Jurkat, Clone E6-1 (cell line): ENCODE data around the gene PDGFRB.
A peak's percentile ranks its signal among the peaks of the same experiment; 100 is the strongest.

Experiments used
- DNase-seq: peaks from one replicate; pipeline ENCODE4 v3.0.0-alpha.2; 2011; ENCODE audit warnings: low read depth, low spot score
- H3K4me3 ChIP-seq: 2 replicates; pipeline ENCODE4 v1.5.1; 2011; ENCODE audit warnings: mild to moderate bottlenecking, low read length, control low read depth, moderate library complexity

The PDGFRB gene

DNA sequence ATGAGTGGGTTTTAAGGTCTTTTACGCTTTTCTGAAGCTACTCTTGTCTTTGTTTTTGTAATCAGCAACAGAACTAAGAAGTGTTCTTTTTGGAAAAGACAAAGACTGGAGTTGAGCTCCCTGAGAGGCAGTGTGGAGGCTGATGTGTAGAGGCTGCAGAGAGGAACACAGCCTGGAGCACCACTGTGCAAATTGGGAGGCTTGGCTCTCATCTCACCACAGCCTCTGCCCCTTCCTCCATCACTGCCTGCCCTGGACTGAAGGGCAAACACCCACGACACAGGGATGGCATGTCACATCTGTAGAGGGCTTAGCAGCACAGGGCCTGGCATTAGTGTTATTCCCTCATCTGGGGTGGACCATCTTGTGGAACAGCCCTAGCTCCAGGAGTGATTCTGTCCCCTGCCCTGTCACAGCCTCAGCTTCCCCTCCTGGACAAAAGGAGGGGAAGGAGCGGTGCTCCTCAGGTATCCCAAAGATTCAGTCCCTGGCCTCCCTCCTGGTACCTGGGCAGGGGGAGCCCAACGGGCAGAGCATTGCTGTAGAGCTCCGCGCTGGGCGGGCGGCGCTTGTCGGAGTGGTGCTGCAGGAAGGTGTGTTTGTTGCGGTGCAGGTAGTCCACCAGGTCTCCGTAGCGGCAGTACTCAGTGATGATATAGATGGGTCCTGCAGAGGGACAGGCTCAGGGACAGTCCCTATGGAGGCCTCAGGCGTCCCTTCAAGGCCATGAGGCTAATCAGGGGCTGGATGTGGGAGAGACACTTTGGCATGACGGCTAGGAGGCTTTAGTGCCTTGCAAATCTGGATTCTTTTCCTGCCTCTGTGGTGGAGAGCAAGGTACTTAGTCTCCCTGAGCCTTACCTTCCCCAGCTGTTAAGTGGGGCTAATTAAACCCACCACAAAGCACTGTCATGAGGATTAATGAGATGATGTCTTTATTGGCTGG is 32.8 kb downstream of the PDGFRB start:
- no peak overlapping the region for H3K4me3 ChIP-seq
- DNase-seq, result no peak

DNA sequence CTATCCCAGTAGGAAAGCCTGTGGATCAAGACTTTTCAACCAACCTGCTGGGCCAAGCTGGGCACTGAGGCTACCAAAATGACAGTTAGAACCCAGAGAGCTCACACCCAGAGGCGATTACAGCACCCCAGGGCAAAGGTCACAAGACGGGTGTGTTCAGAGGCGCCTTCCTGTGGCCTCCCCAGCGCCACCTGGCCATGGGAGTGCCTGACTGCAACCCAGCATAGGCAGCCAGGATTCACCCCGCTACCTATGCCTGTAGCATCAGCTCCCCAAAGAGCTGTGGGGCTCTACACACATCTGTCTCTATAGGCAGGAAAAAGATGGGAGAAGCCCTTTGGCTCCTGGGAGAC is 33.5 kb downstream of the PDGFRB start:
- DNase-seq, result peak; percentile 12
- no peak overlapping the region for H3K4me3 ChIP-seq

DNA sequence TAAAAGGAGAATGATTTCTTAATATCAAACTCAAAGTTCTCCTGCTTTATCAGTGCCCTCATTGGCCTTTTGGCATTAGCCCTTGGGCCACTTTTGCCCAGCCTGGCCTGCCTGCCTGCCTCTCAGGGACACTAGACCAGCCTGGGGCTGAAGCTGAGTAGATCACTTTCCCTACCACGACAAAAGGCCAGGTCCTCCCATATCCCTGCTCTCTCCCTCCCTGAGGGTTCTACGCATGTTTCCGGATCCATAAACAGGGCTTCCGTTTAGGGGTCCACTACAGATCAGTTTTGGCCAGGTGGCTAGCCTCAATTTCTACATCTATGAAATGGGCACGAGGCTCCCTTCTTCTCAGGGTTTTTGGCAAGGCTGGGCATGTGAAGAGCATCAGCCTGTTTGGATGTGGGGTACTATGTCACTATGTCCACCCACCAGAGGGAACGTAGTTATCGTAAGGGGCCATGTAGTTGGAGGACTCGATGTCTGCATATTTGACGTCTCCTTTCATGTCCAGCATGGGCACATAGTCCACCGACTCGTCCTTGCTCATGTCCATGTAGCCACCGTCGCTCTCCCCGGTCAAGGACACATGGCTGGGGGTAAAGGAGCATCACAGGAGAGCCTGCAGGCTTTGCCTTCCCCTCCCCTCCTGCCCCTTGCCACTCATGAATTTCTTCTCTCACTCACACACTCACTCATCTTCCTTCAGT is 34.0 kb downstream of the PDGFRB start:
- H3K4me3 ChIP-seq, result no peak overlapping the region
- DNase-seq, result no peak

DNA sequence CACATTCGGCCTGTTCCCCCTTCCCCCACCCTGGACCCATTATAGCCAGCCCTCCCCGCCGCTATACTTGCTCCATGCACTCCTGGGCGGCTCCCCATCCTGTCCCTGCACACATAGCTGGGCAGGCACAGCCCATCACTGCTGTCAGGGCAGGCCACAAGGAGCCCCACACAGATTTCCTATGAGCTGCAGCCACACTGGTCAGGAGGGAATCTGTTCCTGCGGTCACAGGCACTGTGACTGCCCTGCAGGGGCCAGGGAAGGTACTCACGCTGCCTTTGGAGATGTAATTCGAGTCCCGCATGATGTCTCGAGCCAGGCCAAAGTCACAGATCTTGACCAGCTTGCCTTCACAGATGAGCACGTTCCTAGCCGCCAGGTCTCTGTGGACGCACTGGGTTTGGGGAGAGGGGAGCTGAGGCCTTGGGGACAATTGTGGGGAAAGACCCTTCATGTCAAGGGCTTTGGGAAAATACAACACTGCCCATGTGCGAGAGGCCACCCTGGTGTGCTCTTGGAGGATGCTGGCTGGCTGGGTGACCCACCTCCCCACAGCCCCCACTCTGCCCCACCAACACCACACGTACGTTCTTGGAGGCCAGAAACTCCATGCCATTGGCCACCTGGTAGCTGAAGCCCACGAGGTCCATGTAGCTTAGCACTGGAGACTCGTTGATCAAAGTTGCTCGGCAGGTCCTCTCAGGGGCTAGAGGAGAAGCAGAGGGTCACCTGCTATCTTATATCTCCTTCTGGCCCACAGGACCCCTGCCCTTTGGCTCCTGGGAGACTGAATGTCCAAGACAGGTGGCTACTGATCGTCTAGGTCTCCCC is 34.8 kb downstream of the PDGFRB start:
- no peak for DNase-seq
- no peak overlapping the region for H3K4me3 ChIP-seq

DNA sequence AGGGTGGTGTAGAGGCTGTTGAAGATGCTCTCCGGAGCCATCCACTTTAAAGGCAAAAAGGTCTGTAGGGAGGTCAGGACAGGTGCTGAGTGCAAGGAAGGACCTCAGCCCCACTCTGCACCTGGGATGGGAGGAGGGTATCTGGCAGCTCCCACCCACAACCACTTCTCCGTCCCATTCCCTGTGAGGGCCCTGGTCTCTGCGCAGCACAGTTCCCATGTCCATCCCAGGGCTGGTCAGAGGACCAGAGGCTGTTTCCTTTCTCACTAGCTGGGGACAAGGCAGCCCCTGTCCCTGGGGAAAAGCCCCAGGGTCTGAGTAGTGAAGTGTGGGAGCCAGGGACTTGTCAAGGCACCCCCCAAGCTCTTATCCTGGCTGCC is 35.6 kb downstream of the PDGFRB start:
- H3K4me3 ChIP-seq, result no peak overlapping the region
- no peak for DNase-seq

DNA sequence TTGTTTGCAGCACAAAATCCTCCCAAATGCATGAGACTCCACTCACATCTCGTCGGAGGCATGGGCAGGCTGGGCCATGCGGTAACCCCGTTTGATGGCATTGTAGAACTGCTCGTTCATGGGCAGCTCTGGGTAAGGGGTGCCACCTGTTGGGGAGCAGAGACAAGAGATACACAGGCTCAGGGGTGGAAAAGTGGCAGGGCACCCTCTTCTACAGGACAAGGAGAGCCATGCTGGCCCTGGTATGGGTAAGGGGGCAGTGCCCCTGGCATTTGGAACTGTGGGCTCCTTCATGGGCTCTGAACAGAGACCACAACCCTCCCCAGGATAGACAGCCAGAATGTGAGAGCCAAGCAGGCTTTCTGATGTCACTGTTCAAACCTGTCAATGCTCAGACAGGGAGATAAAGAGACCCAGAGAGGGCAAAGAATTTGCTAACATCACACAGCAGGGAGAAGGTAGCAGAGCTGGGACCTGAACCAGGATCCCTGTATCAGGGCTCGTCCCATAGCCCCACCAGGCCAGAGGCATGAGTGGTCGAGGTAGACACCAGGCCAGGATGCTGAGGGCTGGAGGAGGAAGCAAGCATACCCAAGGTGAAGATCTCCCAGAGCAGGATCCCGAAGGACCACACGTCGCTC is 36.1 kb downstream of the PDGFRB start:
- DNase-seq, result no peak

DNA sequence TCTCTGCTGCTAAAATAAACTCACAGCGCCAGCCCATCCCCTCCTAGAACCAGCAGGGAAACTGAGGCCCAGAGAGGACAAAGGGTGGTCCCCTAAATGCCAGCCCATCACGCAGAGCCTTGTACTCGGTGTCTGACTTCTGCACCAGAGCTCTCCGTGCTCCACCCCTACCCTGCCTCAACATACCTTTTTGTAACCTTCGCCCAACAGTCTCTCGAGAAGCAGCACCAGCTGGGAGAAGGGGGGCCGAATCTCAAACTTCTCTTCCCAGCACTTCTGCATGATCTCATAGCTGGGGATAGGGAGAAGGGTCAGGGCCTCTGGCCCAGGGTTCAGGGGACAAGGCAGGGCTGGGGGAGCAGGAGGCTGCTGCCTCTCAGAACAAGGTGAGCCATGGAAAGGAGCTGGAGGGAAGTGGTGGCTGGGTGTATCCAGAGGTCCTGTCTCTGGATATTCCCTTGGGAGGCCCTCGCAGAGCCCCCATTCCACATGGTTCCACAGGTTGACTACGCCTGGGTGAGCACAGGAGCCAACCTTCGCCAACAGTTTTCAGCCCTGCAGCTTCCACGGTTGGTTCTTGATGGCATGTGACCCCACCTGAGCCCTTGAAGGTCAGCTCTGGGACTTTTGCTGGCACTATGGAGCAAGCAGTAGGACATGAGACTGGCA is 37.0 kb downstream of the PDGFRB start:
- no peak for DNase-seq

More for the DNA sequence above, 36.1 kb downstream of the PDGFRB start:
- no peak overlapping the region for H3K4me3 ChIP-seq

DNA sequence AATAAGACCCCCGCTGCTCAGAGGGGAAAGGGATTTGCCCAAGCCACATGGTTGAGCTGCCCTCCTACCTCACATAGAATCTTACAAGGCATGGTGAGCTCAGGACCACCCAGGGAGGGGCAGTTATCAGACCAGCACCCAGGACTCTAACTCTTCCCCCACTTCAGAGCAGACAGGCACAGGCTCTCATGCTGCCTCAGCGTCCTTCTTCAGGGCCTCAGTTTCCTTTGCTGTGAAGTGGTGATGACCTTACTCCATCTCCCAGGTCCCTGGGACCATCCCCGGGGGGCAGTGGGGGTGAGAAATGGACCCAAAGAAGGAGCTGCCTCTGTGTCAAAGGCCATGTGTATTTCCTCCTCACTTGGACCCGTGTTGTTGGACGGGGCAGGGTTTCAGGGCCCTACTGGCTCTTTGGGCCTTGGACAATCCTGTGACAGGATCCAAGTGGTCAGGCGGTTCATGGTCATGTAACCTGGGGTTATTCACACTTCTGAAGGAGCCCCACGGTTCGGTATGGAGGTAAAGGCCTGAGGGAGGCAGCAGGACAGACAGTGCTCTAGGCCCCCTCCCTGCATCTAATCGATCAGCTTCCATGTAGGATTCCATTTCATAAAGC is 37.6 kb downstream of the PDGFRB start:
- no peak overlapping the region for H3K4me3 ChIP-seq
- no peak for DNase-seq

More for the DNA sequence above, 37.0 kb downstream of the PDGFRB start:
- H3K4me3 ChIP-seq, result no peak overlapping the region

DNA sequence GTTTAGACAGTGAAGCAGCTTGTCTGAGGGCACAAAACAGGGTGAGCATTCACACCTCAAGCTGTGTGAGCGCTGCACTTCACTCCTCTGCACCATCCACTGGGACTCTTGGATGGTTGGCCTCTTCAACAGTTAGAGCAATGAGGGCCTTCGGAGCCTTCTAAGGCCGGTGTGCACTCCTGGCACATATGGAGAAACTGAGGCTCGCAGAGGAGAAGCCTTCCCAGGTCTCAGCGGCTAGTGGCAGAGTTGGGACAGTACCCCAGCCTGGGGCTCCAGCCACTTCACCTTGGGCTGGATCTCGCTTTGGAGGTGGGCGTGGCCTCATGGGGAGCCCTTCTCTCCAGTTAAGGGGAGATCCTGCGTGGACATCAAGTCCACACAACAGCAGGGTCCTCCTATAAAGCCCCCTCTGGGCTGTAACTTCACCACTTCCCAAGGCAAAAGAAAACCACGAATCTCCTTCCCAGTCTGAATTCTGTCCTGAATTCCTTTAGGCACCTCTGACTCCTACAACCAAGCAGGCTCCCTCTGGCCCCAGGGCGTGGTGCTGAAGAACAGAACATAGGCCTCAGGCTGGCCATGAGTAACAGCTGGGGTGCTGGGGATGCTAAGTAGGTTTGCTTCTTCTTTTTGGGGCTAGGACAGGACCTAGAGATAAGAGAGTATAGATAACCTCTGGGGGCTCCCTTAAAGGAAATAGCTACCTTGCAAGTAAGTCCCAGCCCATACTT is 38.8 kb downstream of the PDGFRB start:
- DNase-seq, result no peak
- no peak overlapping the region for H3K4me3 ChIP-seq

DNA sequence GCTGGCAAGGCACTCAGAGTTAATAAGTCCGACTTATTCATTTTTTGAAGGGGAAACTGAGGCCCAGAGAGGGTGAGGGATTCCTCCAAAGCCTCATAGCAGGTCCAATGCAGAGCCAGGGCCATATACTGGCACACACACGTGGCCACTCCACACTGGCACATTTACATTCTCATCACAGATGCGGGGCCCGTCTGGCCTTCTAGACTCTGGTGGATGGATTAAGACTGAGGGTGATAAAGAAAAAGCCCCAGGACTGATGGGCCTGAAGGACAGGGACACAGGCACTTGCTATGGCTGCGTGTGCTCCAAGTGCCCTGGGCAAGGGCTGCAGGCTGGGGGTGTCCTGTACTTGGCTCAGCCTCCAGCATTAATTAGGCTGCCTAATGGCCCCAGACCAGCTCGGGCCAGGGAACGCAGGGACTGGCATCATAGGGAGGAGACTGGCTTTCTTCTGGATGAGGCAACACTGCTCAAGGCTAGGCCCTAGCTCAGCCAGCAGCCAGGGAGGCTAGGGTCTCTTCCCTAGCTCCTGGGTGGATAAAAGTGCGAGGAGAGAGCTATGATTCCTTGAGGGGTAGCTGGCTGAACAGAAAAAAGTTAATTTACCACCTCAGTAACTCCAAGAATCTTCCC is 40.8 kb downstream of the PDGFRB start:
- DNase-seq, result no peak
- no peak overlapping the region for H3K4me3 ChIP-seq

DNA sequence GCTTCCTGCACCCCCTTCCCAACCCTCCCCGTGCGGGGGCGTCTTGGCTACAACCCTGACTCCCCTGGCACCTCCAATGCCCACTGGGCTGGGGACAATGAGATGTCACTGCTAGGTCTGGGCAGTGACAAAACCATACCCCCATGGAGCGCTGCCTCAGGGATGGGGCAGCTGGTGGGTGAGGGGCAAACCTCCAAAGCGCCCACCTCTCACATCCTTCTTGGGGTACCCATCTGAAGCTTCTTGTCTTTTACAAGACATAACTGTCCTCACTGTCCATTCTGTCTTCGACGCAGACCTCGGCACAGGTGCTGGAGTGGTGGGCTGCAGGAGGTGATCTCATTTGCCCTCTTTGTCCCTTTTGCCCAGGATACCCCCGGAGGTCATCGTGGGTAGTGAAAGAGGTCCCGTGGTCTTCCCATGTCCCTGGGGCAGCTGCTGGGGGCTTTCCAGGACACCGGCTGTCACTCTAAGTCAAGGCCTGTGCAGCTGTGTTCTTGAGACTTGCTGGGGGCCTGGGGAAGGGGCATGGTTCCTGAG is 41.5 kb downstream of the PDGFRB start:
- DNase-seq, result no peak
- H3K4me3 ChIP-seq, result no peak overlapping the region

DNA sequence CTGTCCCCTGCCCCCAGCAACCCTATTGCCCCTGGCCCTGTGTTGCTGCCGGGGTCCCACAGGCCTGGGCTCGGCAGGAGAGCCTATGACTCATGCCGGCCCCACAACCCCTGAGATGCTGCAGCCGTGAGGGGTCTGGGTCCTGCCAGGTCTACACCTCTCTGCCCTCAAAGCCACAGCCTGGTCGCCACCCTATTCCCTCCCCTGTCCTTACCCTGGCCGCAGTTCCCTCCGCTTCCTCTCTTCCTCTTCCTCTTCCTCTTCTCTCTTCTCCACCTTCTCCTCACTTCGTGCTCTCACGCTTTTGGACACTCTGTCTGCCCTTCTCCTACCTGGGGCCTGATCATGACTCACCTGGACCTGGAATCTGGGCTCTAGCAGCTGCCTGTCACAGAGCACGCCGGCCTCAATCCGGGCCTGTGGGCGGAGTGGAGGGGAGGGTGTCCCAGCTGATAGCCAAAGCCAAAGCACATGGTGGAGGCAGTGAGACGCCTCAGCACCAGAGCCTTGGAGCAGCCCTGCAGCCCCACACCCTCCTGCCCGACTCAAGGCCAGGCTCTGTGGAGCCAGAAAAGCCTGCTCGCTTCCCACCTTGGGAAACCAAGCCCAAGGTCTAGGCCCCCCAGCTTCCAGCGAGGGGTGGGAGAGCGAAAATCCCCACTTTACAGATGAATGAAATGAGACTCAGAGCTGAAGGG is 42.4 kb downstream of the PDGFRB start:
- H3K4me3 ChIP-seq, result no peak overlapping the region
- DNase-seq, result no peak

DNA sequence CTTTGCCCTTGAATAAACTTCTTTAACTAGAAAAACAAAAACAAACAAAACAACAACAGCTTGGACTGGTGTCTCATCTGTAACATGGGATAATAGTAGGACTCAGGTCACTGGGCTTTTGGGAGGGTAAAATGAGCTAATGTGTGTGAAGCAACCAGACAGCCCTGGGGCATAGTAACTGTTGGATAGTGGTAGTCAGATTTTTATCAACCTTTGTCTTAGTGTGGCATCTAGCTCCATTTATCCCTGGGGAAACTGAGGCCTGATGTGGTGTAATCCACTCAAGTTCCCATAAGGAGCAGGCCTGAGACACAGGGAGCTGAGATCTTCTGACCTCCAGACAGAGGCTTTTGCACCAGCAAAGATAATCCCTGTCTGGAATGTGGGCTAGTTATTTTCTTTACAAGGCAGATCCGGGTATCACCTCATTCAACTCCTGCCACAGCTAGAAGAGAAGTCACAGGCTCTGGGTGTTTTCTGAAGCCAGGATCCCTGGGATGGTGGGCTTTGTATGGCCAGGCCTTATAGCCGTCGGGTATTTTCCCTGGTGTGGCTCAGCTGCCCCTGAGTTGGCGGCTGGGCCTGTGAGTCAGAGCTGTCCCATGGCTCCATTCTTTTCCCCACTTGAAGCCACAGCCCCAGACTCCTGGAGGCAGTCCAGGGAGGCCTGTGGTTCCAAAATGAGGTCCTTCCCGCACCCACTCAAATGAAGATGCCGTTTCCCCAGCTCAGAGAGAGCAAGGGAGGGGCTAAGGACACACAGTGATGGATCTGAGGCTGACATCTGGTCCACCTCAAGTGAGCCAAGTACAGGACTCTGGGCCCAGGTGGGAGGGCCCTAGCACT is 43.2 kb downstream of the PDGFRB start:
- no peak overlapping the region for H3K4me3 ChIP-seq
- no peak for DNase-seq

DNA sequence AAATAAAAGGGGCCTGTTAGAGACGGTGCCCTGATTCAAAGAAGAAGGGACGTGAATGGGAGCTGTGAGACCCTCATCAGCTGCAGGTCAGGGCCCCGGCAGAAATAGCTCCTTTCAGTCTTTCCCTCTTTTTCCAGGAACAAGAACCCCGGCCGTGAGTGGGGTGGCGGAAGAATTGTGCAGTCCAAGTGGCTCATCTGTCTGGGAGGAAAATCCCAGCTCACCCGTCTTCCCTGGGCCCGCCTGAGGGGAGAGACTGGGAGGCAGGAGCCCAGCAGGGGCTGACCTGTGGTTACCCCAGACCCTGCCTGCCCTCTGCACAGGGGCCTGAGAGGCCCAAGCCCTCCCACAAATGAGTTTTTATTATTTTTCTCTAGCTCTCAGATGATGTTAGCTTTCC is 44.5 kb downstream of the PDGFRB start:
- no peak for DNase-seq
- no peak overlapping the region for H3K4me3 ChIP-seq

DNA sequence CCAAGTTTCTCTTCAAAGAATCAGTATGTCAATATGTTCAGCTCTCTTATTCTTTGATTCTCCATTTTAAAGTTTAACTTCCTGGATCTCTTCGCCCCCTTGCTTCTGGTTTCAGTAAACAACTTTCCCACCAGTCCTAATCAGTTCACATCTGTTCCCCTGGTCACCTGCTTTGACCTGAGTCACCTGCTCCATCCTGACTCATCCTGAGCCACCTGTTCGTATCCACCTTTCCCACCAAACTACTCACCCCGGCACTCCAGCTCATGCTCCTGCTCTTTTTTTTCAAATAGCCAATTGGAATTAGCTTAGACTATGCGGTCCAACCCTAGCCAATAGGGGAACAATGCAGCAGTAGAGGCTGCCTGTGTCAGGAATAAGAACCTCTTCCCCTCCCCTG is 45.7 kb downstream of the PDGFRB start:
- no peak for DNase-seq
- no peak overlapping the region for H3K4me3 ChIP-seq
